Tongue (tissue), 2 donors: Measurements from ENCODE around the gene RBFOX2. TPM values are rescaled to one million over a fixed set of nuclear protein-coding genes. Genes with fewer than 3 reads are reported as not detected.
A peak's percentile ranks its signal among the peaks of the same experiment; 100 is the strongest.
"Not testable (repeated sequence)": the region's sequence is repeated elsewhere in the genome, so short reads cannot be mapped to it uniquely, and the experiment has no call there.

Source experiments
- DNase-seq: peaks from one replicate; pipeline ENCODE4 v3.0.0-alpha.2; 2015
- total RNA-seq: library from RNA; depleted of rRNA; stranded (reverse); fragments of >200 nt; gene quantifications from one replicate; pipeline ENCODE4 v1.2.3, GENCODE V29; 2014

RBFOX2 gene
- total RNA-seq, 1 donor from 2014 or later = 269 TPM

- peak; percentile 84 for DNase-seq
Observed at GRCh38 chr22:35766654-35767580, 261.7 kb downstream of the RBFOX2 start.

GRCh38 chr22:35761037-35761436, 267.6 kb downstream of the RBFOX2 start:
- no peak for DNase-seq

- no peak for DNase-seq
Observed at GRCh38 chr22:35758394-35758793, 270.2 kb downstream of the RBFOX2 start.

GRCh38 chr22:35756722-35757121, 271.9 kb downstream of the RBFOX2 start:
- DNase-seq = no peak

GRCh38 chr22:35754761-35755160, 273.9 kb downstream of the RBFOX2 start:
- DNase-seq = no peak

- DNase-seq = no peak
Observed at GRCh38 chr22:35752863-35753189, 275.8 kb downstream of the RBFOX2 start.

- peak; percentile 45 for DNase-seq
Observed at GRCh38 chr22:35752006-35752862, 276.4 kb downstream of the RBFOX2 start.

- DNase-seq = no peak
Observed at GRCh38 chr22:35749808-35750207, 278.8 kb downstream of the RBFOX2 start.

- DNase-seq = no peak
Observed at GRCh38 chr22:35746946-35747703, 281.5 kb downstream of the RBFOX2 start.

- peak; percentile 44 for DNase-seq
Observed at GRCh38 chr22:35746248-35746647, 282.4 kb downstream of the RBFOX2 start.

GRCh38 chr22:35743326-35743860, 285.2 kb downstream of the RBFOX2 start:
- DNase-seq = no peak

GRCh38 chr22:35742342-35743100, 286.1 kb downstream of the RBFOX2 start:
- DNase-seq = no peak

- DNase-seq = no peak
Observed at GRCh38 chr22:35740616-35741015, 288.0 kb downstream of the RBFOX2 start.

- DNase-seq = no peak
Observed at GRCh38 chr22:35739931-35740380, 288.7 kb downstream of the RBFOX2 start.

- no peak for DNase-seq
Observed at GRCh38 chr22:35739076-35739930, 289.3 kb downstream of the RBFOX2 start.

GRCh38 chr22:35737886-35738285, 290.7 kb downstream of the RBFOX2 start:
- DNase-seq = not testable (repeated sequence)

GRCh38 chr22:35736701-35737100, 291.9 kb downstream of the RBFOX2 start:
- no peak for DNase-seq

- DNase-seq = no peak
Observed at GRCh38 chr22:35736166-35736565, 292.5 kb downstream of the RBFOX2 start.

- DNase-seq = peak; percentile 54
Observed at GRCh38 chr22:35735542-35735941, 293.1 kb downstream of the RBFOX2 start.

- DNase-seq = no peak
Observed at GRCh38 chr22:35734517-35734827, 294.2 kb downstream of the RBFOX2 start.
